A549 (cell line): ENCODE data around the gene HTRA3. TPM values are rescaled to one million over a fixed set of nuclear protein-coding genes. Genes with fewer than 3 reads are reported as not detected.

ENCODE experiments used
- ATAC-seq, 2 experiments: fragments of 200-7000 bp in 1 of 2; fragments of >200 bp in 1 of 2; cut with Nextera tagmentation in 1 of 2; cut with Tn5 transposase in 1 of 2; 3 replicates each; pipeline versions ENCODE4 v1.8.0 to v1.9.1; 2018 to 2020; ENCODE audit warnings: mild to moderate bottlenecking in 1 of 2, moderate library complexity in 1 of 2
- CTCF ChIA-PET: fragments of 300-600 bp; sonication (Branson Sonifier 250); formaldehyde crosslinking; extraction: SDS; loops from one replicate; lab custom pipeline; 2021; ENCODE audit warnings: antibody characterized with exemption, inconsistent platforms; lab: Yijun Ruan, JAX
- POLR2A ChIA-PET: fragments of 350-600 bp; formaldehyde crosslinking; extraction: SDS; loops from one replicate; lab custom pipeline; 2021; ENCODE audit warnings: antibody characterized with exemption, inconsistent platforms; lab: Yijun Ruan, JAX
- DNase-seq, 2 experiments: peaks; one replicate each; pipeline versions ENCODE4 v3.0.0 to v3.0.0-alpha.2; 2011 to 2016; ENCODE audit warnings: low read depth in 1 of 2, low spot score in 1 of 2
- FAIRE-seq: peaks from 2 replicates; lab custom pipeline; 2011; peaks lifted over from hg19 to GRCh38; lab: Jason Lieb, UNC
- H3K27ac ChIP-seq, 2 experiments: fragments of >200 bp; sonication (Bioruptor Twin); formaldehyde crosslinking; 3 replicates each; pipeline ENCODE4 v1.5.1; 2016 to 2017
- H3K4me1 ChIP-seq: fragments of >200 bp; sonication (Bioruptor Twin); formaldehyde crosslinking; 3 replicates; pipeline ENCODE4 v1.6.1; 2016
- H3K4me2 ChIP-seq: fragments of >200 bp; sonication (Bioruptor Twin); formaldehyde crosslinking; 3 replicates; pipeline ENCODE4 v1.6.1; 2016
- H3K4me3 ChIP-seq: fragments of >200 bp; sonication (Bioruptor Twin); formaldehyde crosslinking; 3 replicates; pipeline ENCODE4 v1.5.1; 2016
- H3K9me3 ChIP-seq: fragments of >200 bp; sonication (Bioruptor Twin); formaldehyde crosslinking; 3 replicates; pipeline ENCODE4 v1.6.1; 2016
- CBX2 ChIP-seq: fragments of 200-600 bp; sonication (generic); IDR thresholded peaks from 2 replicates; pipeline ENCODE4 v1.6.1; 2016; ENCODE audit warnings: low read depth, mild to moderate bottlenecking, borderline replicate concordance
- CBX8 ChIP-seq: fragments of 200-600 bp; sonication (generic); IDR thresholded peaks from 2 replicates; pipeline ENCODE4 v1.6.1; 2016
- CHD2 ChIP-seq: fragments of 150-350 bp; IDR thresholded peaks from 2 replicates; pipeline ENCODE4 v1.6.1; 2014; ENCODE audit warnings: low read length; ENCODE audit not compliant: partially characterized antibody
- CHD4 ChIP-seq: fragments of 200-600 bp; sonication (generic); IDR thresholded peaks from 2 replicates; pipeline ENCODE4 v1.6.1; 2016; ENCODE audit warnings: antibody characterized with exemption, mild to moderate bottlenecking, borderline replicate concordance
- EP300 ChIP-seq, 2 experiments: fragments of >200 bp; sonication (Bioruptor Twin); formaldehyde crosslinking; IDR thresholded peaks; 2 replicates in 1 of 2; 3 replicates in 1 of 2; pipeline ENCODE4 v1.6.1; 2016 to 2017
- FOSB ChIP-seq: fragments of 250-450 bp; sonication (Bioruptor Pico); IDR thresholded peaks from 2 replicates; pipeline ENCODE4 v1.5.0; 2020; ENCODE audit warnings: mild to moderate bottlenecking, moderate library complexity
- FOXS1 ChIP-seq: fragments of 250-450 bp; sonication (Bioruptor Pico); IDR thresholded peaks from 2 replicates; pipeline ENCODE4 v1.5.0; 2020; ENCODE audit warnings: mild to moderate bottlenecking, moderate library complexity
- HDAC2 ChIP-seq: fragments of 200-600 bp; sonication (generic); IDR thresholded peaks from 2 replicates; pipeline ENCODE4 v1.6.1; 2016
- HOXB5 ChIP-seq: fragments of 250-450 bp; sonication (Bioruptor Pico); IDR thresholded peaks from 2 replicates; pipeline ENCODE4 v1.5.0; 2020; ENCODE audit warnings: mild to moderate bottlenecking, moderate library complexity
- JUN ChIP-seq, 2 experiments: fragments of >200 bp; sonication (Bioruptor Twin); formaldehyde crosslinking; IDR thresholded peaks; 2 replicates in 1 of 2; 3 replicates in 1 of 2; pipeline ENCODE4 v1.6.1; 2016 to 2017
- KDM1A ChIP-seq: fragments of 200-600 bp; sonication (generic); IDR thresholded peaks from 2 replicates; pipeline ENCODE4 v1.6.1; 2016; ENCODE audit warnings: low read depth, mild to moderate bottlenecking
- KDM5A ChIP-seq: fragments of 200-600 bp; sonication (generic); IDR thresholded peaks from 2 replicates; pipeline ENCODE4 v1.6.1; 2016; ENCODE audit warnings: antibody characterized with exemption, mild to moderate bottlenecking
- MAFK ChIP-seq: fragments of 450-650 bp; IDR thresholded peaks from 2 replicates; pipeline ENCODE4 v1.6.1; 2014; ENCODE audit not compliant: partially characterized antibody
- MAX ChIP-seq: IDR thresholded peaks from 2 replicates; pipeline ENCODE4 v1.6.1; 2012
- MAZ ChIP-seq: fragments of 150-350 bp; IDR thresholded peaks from 2 replicates; pipeline ENCODE4 v1.6.1; 2014; ENCODE audit warnings: antibody characterized with exemption, low read depth, low read length, borderline replicate concordance
- NPAS2 ChIP-seq: fragments of 250-450 bp; sonication (Bioruptor Pico); IDR thresholded peaks from 2 replicates; pipeline ENCODE4 v1.8.0; 2022; ENCODE audit warnings: mild to moderate bottlenecking, moderate library complexity, borderline replicate concordance
- PHF8 ChIP-seq: fragments of 200-600 bp; sonication (generic); IDR thresholded peaks from 2 replicates; pipeline ENCODE4 v1.6.1; 2016; ENCODE audit warnings: low read depth, mild to moderate bottlenecking, antibody characterized with exemption, moderate library complexity, borderline replicate concordance
- POLR2A ChIP-seq: IDR thresholded peaks from 2 replicates; pipeline ENCODE4 v1.6.1; 2012; ENCODE audit warnings: mild to moderate bottlenecking, low read length
- POLR2AphosphoS2 ChIP-seq: conservative IDR thresholded peaks from 2 replicates; pipeline ENCODE4 v1.6.1; 2012; ENCODE audit warnings: low read length, improper control_type of control experiment, inconsistent platforms
- RAD21 ChIP-seq, 2 experiments: fragments of >200 bp in 1 of 2; sonication (Bioruptor Twin) in 1 of 2; formaldehyde crosslinking in 1 of 2; IDR thresholded peaks in 1 of 2; conservative IDR thresholded peaks in 1 of 2; 2 replicates in 1 of 2; 3 replicates in 1 of 2; pipeline ENCODE4 v1.6.1; 2012 to 2018; ENCODE audit warnings: inconsistent platforms in 1 of 2
- RARB ChIP-seq: fragments of 250-450 bp; sonication (Bioruptor Pico); IDR thresholded peaks from 2 replicates; pipeline ENCODE4 v1.8.0; 2021; ENCODE audit warnings: mild to moderate bottlenecking, moderate library complexity
- RCOR1 ChIP-seq: fragments of 150-350 bp; IDR thresholded peaks from 2 replicates; pipeline ENCODE4 v1.6.1; 2014; ENCODE audit warnings: antibody characterized with exemption, low read length, low read depth
- RFX5 ChIP-seq: fragments of 450-650 bp; IDR thresholded peaks from 2 replicates; pipeline ENCODE4 v1.7.1; 2014; ENCODE audit warnings: antibody characterized with exemption, mild to moderate bottlenecking, moderate library complexity
- RNF2 ChIP-seq: fragments of 200-600 bp; sonication (generic); IDR thresholded peaks from 2 replicates; pipeline ENCODE4 v1.6.1; 2016; ENCODE audit warnings: low read depth, mild to moderate bottlenecking, antibody characterized with exemption, moderate library complexity, borderline replicate concordance
- TFCP2L1 ChIP-seq: fragments of 250-450 bp; sonication (Bioruptor Pico); IDR thresholded peaks from 2 replicates; pipeline ENCODE4 v1.5.0; 2021; ENCODE audit warnings: mild to moderate bottlenecking
- TP53 ChIP-seq: fragments of 250-450 bp; sonication (Bioruptor Pico); IDR thresholded peaks from 2 replicates; pipeline ENCODE4 v1.5.0; 2021; ENCODE audit warnings: mild to moderate bottlenecking, moderate library complexity
- ZC3H11A ChIP-seq: fragments of 450-650 bp; IDR thresholded peaks from 2 replicates; pipeline ENCODE4 v1.6.1; 2014; ENCODE audit warnings: antibody characterized with exemption, mild to moderate bottlenecking
- ZSCAN20 ChIP-seq: fragments of 250-450 bp; sonication (Bioruptor Pico); IDR thresholded peaks from 2 replicates; pipeline ENCODE4 v1.8.0; 2022; ENCODE audit warnings: mild to moderate bottlenecking, moderate library complexity
- WGBS: methylation state at CpG from one replicate; pipeline ENCODE4 v1.1.6; 2017; ENCODE audit errors: missing lambda C conversion rate; 5-methylcytosine and 5-hydroxymethylcytosine counted together
- polyA plus RNA-seq, 4 experiments: library from polyadenylated mRNA; depleted of rRNA in 3 of 4; stranded (reverse); fragments of >200 nt; fragmentation: RNase III in 1 of 4; extraction: RNeasy Plus Mini Kit Qiagen cat#74134 plus additional on column Dnase treatment in 1 of 4; gene quantifications; 2 replicates in 3 of 4; 3 replicates in 1 of 4; pipeline ENCODE4 v1.2.3, GENCODE V29; 2011 to 2017
- TF ChIP-seq, protein P1 (sequence below): fragments of >200 bp; sonication (Bioruptor Twin); formaldehyde crosslinking; IDR thresholded peaks from 3 replicates; pipeline ENCODE4 v1.5.1; 2016
- TF ChIP-seq, protein P2 (sequence below): fragments of >200 bp; sonication (Bioruptor Twin); formaldehyde crosslinking; IDR thresholded peaks from 3 replicates; pipeline ENCODE4 v1.6.1; 2016
- TF ChIP-seq, protein P3 (sequence below): fragments of 450-650 bp; IDR thresholded peaks from 2 replicates; pipeline ENCODE4 v1.6.1; 2014; ENCODE audit warnings: antibody characterized with exemption
- TF ChIP-seq, protein P4 (sequence below): fragments of 150-350 bp; IDR thresholded peaks from 2 replicates; pipeline ENCODE4 v1.6.1; 2014; ENCODE audit warnings: low read depth, mild to moderate bottlenecking, low read length

The HTRA3 gene
- polyA plus RNA-seq, 2 of the 4 experiments (the other 2 are of a cell fraction): 4.6 to 7.4 TPM

GRCh38 chr4:8325291-8325973 is 55.9 kb downstream of the HTRA3 start:
- no peaks in the 10 kb centered on the region; the same call in 2 of the 3 replicates for H3K9me3 ChIP-seq
- TF ChIP-seq RCOR1 (no peak), RFX5 (no peak), CBX8 (no peak), FOXS1 (CRISPR knock-in tag) (no peak), CBX2 (no peak), HOXB5 (no peak)
- TF ChIP-seq, protein P1, sequence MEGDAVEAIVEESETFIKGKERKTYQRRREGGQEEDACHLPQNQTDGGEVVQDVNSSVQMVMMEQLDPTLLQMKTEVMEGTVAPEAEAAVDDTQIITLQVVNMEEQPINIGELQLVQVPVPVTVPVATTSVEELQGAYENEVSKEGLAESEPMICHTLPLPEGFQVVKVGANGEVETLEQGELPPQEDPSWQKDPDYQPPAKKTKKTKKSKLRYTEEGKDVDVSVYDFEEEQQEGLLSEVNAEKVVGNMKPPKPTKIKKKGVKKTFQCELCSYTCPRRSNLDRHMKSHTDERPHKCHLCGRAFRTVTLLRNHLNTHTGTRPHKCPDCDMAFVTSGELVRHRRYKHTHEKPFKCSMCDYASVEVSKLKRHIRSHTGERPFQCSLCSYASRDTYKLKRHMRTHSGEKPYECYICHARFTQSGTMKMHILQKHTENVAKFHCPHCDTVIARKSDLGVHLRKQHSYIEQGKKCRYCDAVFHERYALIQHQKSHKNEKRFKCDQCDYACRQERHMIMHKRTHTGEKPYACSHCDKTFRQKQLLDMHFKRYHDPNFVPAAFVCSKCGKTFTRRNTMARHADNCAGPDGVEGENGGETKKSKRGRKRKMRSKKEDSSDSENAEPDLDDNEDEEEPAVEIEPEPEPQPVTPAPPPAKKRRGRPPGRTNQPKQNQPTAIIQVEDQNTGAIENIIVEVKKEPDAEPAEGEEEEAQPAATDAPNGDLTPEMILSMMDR: no peak
- TF ChIP-seq, all 56 proteins: peak for 0
- Histone ChIP-seq H3K27ac (no peak overlapping the region), H3K4me2 (no peak overlapping the region), H3K4me1 (no peaks in the 10 kb centered on the region), H3K4me3 (no peak overlapping the region)
- no peak for DNase-seq
- ATAC-seq: no peak
- ChIA-PET POLR2A (no interaction called here), CTCF (interaction anchor here (0.9 kb wide), 2 partner anchors 18 to 103 kb away, joined by 3 read pairs; no protein-coding TSS in a partner anchor)
- no peak for FAIRE-seq
- 0% methylated on average over 1 of the region's 8 CpGs for WGBS

DNA sequence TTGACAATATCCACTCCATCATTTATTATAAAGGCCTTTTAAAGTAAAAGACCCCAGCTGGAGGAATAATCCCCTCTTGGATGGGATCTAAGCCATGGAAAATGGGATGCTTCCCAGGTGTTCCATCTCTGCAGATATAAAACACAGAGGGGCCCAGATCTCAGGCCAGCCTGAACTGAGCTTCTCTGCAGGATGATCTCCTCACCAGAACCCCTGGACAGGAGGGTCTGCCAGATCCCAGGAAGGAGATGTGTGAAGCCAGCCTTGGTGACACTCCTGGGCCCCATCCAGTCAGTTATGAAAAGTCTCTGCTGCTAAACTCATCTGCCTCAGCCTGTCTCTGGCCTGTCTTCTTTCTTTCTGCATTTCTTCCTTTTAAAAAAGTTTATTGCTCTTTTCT is 56.7 kb downstream of the HTRA3 start:
- no peak for ATAC-seq
- Histone ChIP-seq H3K27ac (no peak overlapping the region), H3K9me3 (no peaks in the 10 kb centered on the region; the same call in 2 of the 3 replicates), H3K4me2 (no peak overlapping the region), H3K4me1 (no peaks in the 10 kb centered on the region), H3K4me3 (no peak overlapping the region)
- DNase-seq: no peak
- no peak for FAIRE-seq
- ChIA-PET CTCF (interaction anchor here (0.9 kb wide), 1 partner anchor 102 kb away, joined by 3 read pairs; no protein-coding TSS in a partner anchor), POLR2A (no interaction called here)
- no peak for TF ChIP-seq EP300 (IDR thresholded peaks at IDR 0.05)
- TF ChIP-seq KDM5A: no peak
- no peak for TF ChIP-seq RARB (CRISPR knock-in tag)
- TF ChIP-seq TP53: no peak
- no peak for TF ChIP-seq MAFK
- TF ChIP-seq FOSB (CRISPR knock-in tag): no peak
- no peak for TF ChIP-seq POLR2AphosphoS2
- no peak for TF ChIP-seq RNF2
- no peak for TF ChIP-seq JUN (IDR thresholded peaks at IDR 0.05)
- no peak for TF ChIP-seq POLR2A
- TF ChIP-seq, protein P2, sequence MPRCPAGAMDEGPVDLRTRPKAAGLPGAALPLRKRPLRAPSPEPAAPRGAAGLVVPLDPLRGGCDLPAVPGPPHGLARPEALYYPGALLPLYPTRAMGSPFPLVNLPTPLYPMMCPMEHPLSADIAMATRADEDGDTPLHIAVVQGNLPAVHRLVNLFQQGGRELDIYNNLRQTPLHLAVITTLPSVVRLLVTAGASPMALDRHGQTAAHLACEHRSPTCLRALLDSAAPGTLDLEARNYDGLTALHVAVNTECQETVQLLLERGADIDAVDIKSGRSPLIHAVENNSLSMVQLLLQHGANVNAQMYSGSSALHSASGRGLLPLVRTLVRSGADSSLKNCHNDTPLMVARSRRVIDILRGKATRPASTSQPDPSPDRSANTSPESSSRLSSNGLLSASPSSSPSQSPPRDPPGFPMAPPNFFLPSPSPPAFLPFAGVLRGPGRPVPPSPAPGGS: no peak
- TF ChIP-seq MAX: no peak
- TF ChIP-seq HDAC2: no peak

DNA sequence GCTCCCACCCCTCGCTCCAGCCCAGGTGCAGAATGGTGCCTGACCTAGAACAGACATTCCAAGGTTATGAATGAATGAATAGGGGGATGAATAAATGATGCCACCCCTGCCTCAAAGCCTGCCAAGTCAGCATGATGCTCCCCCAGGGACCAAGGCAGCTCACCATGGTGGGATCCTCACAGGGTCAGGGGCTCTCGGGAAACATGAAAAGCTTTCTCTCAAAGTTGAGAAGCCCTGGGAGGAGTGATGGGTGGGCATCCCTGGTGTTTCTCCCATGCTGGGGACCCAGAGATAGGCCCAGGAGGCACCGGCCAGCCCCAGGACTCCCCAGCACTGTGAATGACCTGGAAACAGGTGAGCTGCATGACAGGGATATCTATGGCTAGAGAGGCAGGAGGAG is 58.9 kb downstream of the HTRA3 start:
- Histone ChIP-seq H3K27ac (no peak overlapping the region), H3K4me3 (no peak overlapping the region), H3K9me3 (no peaks in the 10 kb centered on the region; the same call in 2 of the 3 replicates), H3K4me1 (no peaks in the 10 kb centered on the region), H3K4me2 (no peak overlapping the region)
- no peak for FAIRE-seq
- POLR2A ChIA-PET: no interaction called here
- TF ChIP-seq KDM5A (no peak), CHD2 (no peak), KDM1A (no peak), CHD4 (no peak), MAZ (no peak), TFCP2L1 (CRISPR knock-in tag) (no peak), HDAC2 (no peak), POLR2AphosphoS2 (no peak), RAD21 (conservative IDR thresholded peaks at IDR 0.05 in 1 of 2, IDR thresholded peaks at IDR 0.05 in 1 of 2) (no peak), ZC3H11A (no peak), RCOR1 (no peak), NPAS2 (no peak), PHF8 (no peak), ZSCAN20 (CRISPR knock-in tag) (no peak)
- TF ChIP-seq, protein P3, sequence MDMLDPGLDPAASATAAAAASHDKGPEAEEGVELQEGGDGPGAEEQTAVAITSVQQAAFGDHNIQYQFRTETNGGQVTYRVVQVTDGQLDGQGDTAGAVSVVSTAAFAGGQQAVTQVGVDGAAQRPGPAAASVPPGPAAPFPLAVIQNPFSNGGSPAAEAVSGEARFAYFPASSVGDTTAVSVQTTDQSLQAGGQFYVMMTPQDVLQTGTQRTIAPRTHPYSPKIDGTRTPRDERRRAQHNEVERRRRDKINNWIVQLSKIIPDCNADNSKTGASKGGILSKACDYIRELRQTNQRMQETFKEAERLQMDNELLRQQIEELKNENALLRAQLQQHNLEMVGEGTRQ: no peak
- TF ChIP-seq, protein P4, sequence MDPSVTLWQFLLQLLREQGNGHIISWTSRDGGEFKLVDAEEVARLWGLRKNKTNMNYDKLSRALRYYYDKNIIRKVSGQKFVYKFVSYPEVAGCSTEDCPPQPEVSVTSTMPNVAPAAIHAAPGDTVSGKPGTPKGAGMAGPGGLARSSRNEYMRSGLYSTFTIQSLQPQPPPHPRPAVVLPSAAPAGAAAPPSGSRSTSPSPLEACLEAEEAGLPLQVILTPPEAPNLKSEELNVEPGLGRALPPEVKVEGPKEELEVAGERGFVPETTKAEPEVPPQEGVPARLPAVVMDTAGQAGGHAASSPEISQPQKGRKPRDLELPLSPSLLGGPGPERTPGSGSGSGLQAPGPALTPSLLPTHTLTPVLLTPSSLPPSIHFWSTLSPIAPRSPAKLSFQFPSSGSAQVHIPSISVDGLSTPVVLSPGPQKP: no peak
- ATAC-seq: no peak
- CTCF ChIA-PET: interaction anchor here (1.1 to 1.6 kb wide), 3 partner anchors 13 to 61 kb away, joined by 3 to 6 read pairs (median 4); no protein-coding TSS in a partner anchor
- WGBS: 75% methylated on average over 1 of the region's 3 CpGs
- DNase-seq: no peak
